AG09309 (cell line): ENCODE results near the gene UCK1.
A peak's percentile ranks its signal among the peaks of the same experiment; 100 is the strongest.
"Not testable (repeated sequence)": the region's sequence is repeated elsewhere in the genome, so short reads cannot be mapped to it uniquely, and the experiment has no call there.

Experiments
- DNase-seq: peaks from one replicate; pipeline ENCODE4 v3.0.0-alpha.2; 2010; ENCODE audit warnings: low read depth
- H3K4me3 ChIP-seq: 2 replicates; pipeline ENCODE4 v1.5.1; 2011; ENCODE audit warnings: mild to moderate bottlenecking, low read depth, low read length, moderate library complexity; ENCODE audit not compliant: control insufficient read depth
- CTCF ChIP-seq: IDR thresholded peaks from 2 replicates; pipeline ENCODE4 v1.5.1; 2011; ENCODE audit warnings: mild to moderate bottlenecking, low read depth, low read length, inconsistent platforms; ENCODE audit not compliant: insufficient read depth, control insufficient read depth; ENCODE audit errors: missing control alignments

The UCK1 gene

GRCh38 chr9:131554087-131554842 is 23.2 kb upstream of the UCK1 start:
- no peak for TF ChIP-seq CTCF
- DNase-seq: no peak

GRCh38 chr9:131552030-131552429 is 21.0 kb upstream of the UCK1 start:
- DNase-seq: no peak
- H3K4me3 ChIP-seq: no peak overlapping the region
- no peak for TF ChIP-seq CTCF

More at GRCh38 chr9:131554087-131554842, 23.2 kb upstream of the UCK1 start:
- H3K4me3 ChIP-seq: no peak overlapping the region

- DNase-seq, H3K4me3 ChIP-seq: not testable (repeated sequence)
Observed at GRCh38 chr9:131550465-131550864, 19.4 kb upstream of the UCK1 start.

GRCh38 chr9:131549186-131549585 is 18.1 kb upstream of the UCK1 start:
- not testable (repeated sequence) for DNase-seq, H3K4me3 ChIP-seq

- no peak for DNase-seq
- peak overlapping the region; percentile 1; the same call in 1 of the 2 replicates for H3K4me3 ChIP-seq
- no peak for TF ChIP-seq CTCF
Observed at GRCh38 chr9:131546336-131547084, 15.4 kb upstream of the UCK1 start.

- H3K4me3 ChIP-seq: no peak overlapping the region
- DNase-seq: no peak
- TF ChIP-seq CTCF: no peak
Observed at GRCh38 chr9:131545786-131546335, 14.8 kb upstream of the UCK1 start.

GRCh38 chr9:131545003-131545785 is 14.1 kb upstream of the UCK1 start, which contains the start of gene PRRT1B:
PRRT1B (plus strand) TSS chr9:131545523; CDS start chr9:131545616, 93 bp downstream.
- no peak for TF ChIP-seq CTCF
- H3K4me3 ChIP-seq: no peak within 1 kb of the TSS
- no peak for DNase-seq
